SU-DHL-6 (cell line): ENCODE results near the gene PDE6C.

Source experiments
- CTCF ChIP-seq: fragments of 200-600 bp; sonication (generic); IDR thresholded peaks from one replicate; pipeline ENCODE4 v1.5.1; 2017; ENCODE audit warnings: antibody characterized with exemption, mild to moderate bottlenecking, low read length, moderate library complexity; ENCODE audit not compliant: insufficient read depth, poor library complexity, severe bottlenecking
- EZH2phosphoT487 ChIP-seq: fragments of 200-600 bp; sonication (generic), shearing (Covaris generic); conservative IDR thresholded peaks from 2 replicates; pipeline ENCODE4 v1.6.1; 2018; ENCODE audit warnings: mild to moderate bottlenecking, antibody characterized with exemption, low read length, moderate library complexity, mixed read lengths

- TF ChIP-seq CTCF (no peak), EZH2phosphoT487 (no peak)
Observed at GRCh38 chr10:93599778-93600177, 12.6 kb upstream of the PDE6C start.
